GM13977 (cell line): Measurements from ENCODE around the gene HTD2.
"Not testable (repeated sequence)": the region's sequence is repeated elsewhere in the genome, so short reads cannot be mapped to it uniquely, and the experiment has no call there.

Experiments
- DNase-seq: peaks from one replicate; pipeline ENCODE4 v3.0.0; 2012; ENCODE audit warnings: low spot score
- CTCF ChIP-seq: IDR thresholded peaks from 2 replicates; pipeline ENCODE4 v1.5.1; 2012; ENCODE audit warnings: mild to moderate bottlenecking, control low read depth; ENCODE audit not compliant: insufficient read depth; ENCODE audit errors: extremely low read depth, missing control alignments
- in situ Hi-C: fragments of 300-500 bp; cut with MboI; formaldehyde crosslinking; loops from one replicate; pipeline ENCODE4 v1.12.0; 2022; ENCODE audit warnings: low sequenced_read_pairs, low pct_unique_long_range_greater_than_20kb, mixed read lengths, inconsistent platforms; ENCODE audit not compliant: unreplicated experiment

The HTD2 gene

GRCh38 chr3:58305882-58306711 lies at the start of gene HTD2, which contains the start of gene RPP14:
HTD2 (plus strand) TSS chr3:58306520; CDS start chr3:58317614, 11,094 bp downstream.
RPP14 (plus strand) TSS chr3:58306245; CDS start chr3:58310330, 4,085 bp downstream.
- DNase-seq, result peak; percentile 94
- TF ChIP-seq CTCF, result peak; percentile 95
- in situ Hi-C loops, result loop anchor here (25.0 kb wide), 2 partner anchors 294 to 331 kb away; partner anchors contain the start of gene FLNB

GRCh38 chr3:58258392-58259055 lies 47.8 kb upstream of the HTD2 start:
- no peak for TF ChIP-seq CTCF
- in situ Hi-C loops, result no loop called here
- DNase-seq, result no peak

DNA sequence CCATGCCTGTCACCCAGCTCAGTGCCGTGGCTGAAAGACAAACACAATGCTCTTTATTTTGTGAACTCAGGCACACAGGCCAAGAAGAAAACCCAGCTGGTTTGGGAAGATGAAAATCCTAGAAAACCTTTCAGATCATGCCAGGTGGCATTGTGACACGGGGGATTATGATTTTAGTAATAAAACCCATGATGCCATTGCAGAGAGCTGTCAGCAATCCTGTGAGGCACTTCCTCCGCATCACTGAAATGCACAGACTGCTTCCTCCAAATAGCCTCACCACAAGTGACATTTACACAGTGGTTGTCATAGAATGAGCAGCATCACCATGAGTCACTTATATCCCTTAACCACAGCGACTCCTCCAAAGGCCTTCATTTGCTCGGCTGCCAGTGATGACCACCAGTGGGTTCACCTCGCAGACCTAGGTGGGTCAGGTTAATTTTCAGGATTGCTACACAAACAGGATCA lies 46.0 kb upstream of the HTD2 start:
- in situ Hi-C loops, result no loop called here
- no peak for TF ChIP-seq CTCF
- no peak for DNase-seq

- in situ Hi-C loops, result no loop called here
Measured at GRCh38 chr3:58260733-58261132, 45.6 kb upstream of the HTD2 start.

DNA sequence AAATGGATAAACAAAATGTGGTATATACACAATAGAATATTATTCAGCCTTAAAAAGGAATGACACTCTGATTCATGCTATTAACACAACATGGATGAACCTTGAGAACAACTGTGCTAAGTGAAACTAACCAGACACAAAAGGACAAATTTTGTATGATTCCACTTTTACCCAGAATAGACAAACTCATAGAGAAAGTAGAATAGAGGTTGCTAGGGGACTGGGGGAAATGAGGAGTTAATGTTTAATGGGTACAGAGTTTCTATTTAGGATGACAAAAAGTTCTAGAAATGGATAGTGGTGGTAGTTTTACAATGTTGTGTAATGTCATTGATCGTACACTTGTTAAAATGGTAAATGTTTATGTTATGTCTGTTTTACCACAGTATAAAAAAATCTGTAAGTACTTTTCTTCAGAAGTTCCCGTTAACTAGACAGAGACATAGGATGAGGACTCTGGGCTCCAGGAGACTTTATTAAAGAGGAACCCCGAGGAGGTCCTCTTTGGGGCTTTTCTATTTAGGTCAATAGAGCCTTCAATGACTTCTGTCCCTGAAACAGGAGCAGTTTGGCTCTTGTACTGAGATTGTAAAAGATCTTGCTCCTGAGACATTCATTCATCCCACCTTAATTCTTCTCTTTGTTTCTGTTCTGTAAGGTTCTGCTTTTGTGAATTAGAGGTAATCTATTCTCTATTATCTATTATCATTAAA lies 44.2 kb upstream of the HTD2 start:
- DNase-seq, result no peak
- no peak for TF ChIP-seq CTCF
- in situ Hi-C loops, result no loop called here

More at GRCh38 chr3:58260733-58261132, 45.6 kb upstream of the HTD2 start:
- no peak for DNase-seq
- no peak for TF ChIP-seq CTCF

- DNase-seq, result no peak
- no peak for TF ChIP-seq CTCF
- in situ Hi-C loops, result no loop called here
Measured at GRCh38 chr3:58266577-58266976, 39.7 kb upstream of the HTD2 start.

DNA sequence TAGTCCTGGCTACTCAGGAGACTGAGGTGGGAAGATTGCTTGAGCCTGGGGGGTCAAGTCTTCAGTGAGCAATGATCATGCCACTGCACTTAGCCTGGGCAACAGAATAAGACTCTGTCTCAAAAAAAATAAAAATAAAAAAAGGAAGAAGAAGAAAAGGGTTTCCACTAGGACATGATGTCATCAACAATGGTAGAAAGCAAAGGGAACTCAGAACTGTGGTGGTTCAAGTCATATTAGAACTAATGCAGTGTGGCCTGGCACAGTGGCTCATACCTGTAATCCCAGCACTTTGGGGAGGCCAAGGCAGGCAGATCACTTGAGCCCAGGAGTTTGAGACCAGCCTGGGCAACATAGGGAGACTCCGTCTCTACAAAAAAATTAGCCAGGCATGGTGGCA lies 38.8 kb upstream of the HTD2 start:
- in situ Hi-C loops, DNase-seq: not testable (repeated sequence)
